ENCODE data around the gene ZNF778.
"Not testable (repeated sequence)": the region's sequence is repeated elsewhere in the genome, so short reads cannot be mapped to it uniquely, and the experiment has no call there.

The ZNF778 gene

DNA sequence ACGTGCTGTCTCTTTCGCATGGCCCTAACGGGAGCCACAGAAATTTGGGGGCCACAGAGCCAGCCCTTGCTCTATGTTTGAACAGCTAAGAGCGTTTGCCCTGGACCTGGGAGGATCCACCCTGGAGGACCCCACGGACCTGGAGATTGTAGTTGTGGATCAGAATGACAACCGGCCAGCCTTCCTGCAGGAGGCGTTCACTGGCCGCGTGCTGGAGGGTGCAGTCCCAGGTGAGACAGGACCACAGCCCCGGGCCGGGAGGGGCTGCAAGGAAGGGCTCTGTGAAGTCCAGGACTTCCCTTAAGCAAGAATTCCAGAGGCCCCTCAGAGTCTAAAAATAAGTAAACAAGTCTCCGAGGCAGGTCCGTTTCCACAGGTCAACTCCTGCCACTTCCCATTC is 34.0 kb upstream of the ZNF778 start:
- DNase-seq (ENCODE audit: low spot score): no peak

DNA sequence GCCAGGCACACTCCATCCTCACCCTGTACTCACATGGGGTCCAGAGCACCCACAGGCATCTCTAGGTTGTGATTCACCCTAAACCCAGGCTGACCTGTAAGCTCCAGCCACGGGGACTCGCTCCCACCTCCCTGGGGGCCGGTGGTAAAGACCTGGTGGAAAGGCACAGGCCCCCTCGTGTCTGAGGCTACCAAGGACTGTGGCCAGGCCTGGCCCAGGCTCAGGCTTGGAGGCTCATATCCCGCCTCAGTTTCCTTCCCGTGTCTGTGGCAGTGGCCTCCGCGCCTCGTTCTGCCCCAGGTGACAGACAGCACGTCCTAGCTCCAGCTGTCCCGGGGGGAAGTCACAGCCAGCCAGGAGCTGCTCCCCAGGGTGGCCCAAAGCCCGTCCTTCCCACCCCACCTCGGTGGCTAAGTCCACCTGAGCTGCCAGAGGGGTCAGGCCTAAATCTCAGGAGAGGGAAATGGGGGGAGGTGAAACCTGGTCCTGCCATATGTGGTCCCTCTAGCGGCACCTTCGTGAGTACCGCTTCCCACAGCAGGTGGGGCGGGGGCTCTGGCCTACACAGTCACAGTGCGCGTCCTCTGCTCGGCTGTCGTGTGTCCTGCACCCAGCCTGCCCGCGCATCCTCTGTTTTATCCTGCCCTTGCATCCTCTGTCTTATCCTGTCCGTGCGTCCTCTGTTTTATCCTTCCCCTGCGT is 33.4 kb upstream of the ZNF778 start:
- DNase-seq (ENCODE audit: low spot score): no peak

DNA sequence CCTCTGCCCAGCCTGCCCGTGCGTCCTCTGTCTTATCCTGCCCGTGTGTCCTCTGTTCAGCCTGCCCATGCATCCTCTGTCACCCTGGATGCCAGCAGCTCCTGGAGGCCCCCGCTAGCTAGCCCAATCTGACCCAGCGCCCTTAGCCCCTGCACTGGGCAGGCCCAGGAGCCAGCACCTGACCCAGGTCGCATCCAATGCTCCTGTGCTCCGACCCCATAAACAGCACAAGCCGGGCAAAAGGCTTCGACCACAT is 32.9 kb upstream of the ZNF778 start:
- DNase-seq (ENCODE audit: low spot score): no peak

DNA sequence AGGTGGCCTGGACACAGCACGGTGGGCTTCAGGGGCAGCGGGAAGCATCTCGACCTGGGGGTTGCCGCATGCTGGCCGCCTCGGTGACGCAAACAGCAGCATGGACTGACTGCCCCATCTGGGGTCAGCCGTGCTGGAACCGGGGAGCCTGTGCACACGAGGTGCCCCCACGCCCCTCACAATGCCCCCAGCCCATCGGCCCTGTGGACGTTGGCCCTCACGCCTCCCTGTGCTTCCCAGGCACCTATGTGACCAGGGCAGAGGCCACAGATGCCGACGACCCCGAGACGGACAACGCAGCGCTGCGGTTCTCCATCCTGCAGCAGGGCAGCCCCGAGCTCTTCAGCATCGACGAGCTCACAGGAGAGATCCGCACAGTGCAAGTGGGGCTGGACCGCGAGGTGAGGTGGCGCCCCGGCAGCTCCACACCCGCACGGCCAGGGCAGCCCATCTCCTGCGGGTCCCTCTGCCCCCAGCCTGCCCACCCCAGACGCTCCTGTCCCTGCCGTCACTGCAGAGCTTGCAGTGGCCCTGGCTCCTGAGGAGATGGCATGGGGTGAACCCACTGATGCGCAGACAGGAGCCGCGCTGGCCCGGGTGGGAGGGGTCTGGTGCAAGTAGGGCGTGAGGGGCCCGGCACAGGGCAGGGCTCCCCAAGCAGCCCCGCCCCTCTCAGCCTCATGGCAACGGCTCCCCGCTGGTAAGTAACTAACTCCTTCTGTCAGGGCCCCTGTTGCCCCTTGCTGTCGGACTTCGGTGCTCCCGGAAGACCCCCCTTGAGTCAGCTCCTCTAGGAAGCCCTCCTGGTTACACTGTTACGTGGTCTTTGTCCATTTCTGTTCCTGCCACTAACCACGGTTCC is 32.3 kb upstream of the ZNF778 start:
- no peak for DNase-seq (ENCODE audit: low spot score)

DNA sequence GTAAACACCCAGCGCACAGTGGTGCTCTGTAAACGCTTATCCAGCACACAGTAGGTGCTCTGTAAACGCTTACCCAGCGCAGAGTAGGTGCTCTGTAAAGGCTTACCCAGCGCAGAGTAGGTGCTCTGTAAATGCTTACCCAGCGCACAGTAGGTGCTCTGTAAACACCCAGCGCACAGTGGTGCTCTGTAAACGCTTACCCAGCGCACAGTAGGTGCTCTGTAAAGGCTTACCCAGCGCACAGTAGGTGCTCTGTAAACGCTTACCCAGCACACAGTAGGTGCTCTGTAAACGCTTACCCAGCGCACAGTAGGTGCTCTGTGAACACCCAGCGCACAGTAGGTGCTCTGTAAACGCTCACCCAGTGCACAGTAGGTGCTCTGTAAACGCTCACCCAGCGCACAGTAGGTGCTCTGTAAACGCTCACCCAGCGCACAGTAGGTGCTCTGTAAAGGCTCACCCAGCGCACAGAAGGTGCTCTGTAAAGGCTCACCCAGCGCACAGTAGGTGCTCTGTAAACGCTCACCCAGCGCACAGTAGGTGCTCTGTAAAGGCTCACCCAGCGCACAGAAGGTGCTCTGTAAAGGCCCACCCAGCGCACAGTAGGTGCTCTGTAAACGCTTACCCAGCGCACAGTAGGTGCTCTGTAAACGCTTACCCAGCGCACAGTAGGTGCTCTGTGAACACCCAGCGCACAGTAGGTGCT is 31.5 kb upstream of the ZNF778 start:
- not testable (repeated sequence) for DNase-seq (ENCODE audit: low spot score)

DNA sequence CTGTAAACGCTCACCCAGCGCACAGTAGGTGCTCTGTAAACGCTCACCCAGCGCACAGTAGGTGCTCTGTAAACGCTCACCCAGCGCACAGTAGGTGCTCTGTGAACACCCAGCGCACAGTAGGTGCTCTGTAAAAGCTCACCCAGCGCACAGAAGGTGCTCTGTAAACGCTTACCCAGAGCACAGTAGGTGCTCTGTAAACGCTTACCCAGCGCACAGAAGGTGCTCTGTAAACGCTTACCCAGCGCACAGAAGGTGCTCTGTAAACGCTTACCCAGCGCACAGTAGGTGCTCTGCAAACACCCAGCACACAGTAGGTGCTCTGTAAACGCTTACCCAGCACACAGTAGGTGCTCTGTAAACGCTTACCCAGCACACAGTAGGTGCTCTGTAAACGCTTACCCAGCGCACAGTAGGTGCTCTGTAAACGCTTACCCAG is 30.9 kb upstream of the ZNF778 start:
- not testable (repeated sequence) for DNase-seq (ENCODE audit: low spot score)

DNA sequence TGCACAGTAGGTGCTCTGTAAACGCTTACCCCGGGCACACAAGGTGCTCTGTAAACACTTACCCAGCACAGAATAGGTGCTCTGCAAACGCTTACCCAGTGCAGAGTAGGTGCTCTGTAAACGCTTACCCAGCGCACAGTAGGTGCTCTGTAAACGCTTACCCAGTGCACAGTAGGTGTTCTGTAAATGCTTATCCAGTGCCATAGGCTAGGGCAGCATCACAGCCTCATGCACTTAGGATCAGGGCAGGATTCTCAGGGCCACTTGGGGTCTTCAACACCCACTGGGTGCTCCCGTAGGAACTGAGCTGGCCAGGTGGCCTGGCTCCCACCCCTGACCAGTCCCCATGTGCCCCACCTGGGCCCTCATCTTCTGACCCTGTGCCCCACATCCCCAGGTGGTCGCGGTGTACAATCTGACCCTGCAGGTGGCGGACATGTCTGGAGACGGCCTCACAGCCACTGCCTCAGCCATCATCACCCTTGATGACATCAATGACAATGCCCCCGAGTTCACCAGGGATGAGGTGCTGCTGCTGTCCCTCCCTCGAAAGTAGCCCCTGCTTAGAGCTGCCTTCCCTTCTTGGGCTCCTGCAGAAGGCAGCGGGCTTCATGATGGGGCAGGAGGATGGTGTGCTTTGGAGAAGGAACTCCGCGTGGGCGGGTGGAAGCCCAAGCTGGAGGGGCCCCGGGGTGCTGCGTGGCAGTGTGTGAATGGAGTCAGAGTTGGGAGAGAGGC is 30.3 kb upstream of the ZNF778 start:
- no peak for DNase-seq (ENCODE audit: low spot score)

DNA sequence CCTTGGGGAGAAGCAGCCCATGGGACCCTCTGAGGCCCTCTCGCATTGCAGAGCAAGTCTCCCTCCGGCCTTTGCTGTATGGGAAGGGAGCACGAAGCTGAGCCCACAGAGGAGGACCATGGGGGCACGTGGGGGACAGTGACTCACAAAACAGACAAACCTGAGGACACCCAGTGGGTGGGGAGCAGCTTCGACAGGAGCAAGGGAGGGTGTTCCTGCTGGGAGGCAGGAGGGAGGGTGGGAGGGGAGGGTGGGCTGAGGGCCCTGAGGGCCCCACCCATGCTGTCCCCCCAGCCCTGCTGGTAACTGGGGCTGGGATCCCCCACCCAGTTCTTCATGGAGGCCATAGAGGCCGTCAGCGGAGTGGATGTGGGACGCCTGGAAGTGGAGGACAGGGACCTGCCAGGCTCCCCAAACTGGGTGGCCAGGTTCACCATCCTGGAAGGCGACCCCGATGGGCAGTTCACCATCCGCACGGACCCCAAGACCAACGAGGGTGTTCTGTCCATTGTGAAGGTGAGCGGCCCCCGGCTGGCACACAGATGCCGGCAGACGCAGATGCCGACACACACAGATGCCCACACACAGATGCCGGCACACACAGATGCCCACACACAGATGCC is 29.6 kb upstream of the ZNF778 start:
- DNase-seq (ENCODE audit: low spot score): no peak

DNA sequence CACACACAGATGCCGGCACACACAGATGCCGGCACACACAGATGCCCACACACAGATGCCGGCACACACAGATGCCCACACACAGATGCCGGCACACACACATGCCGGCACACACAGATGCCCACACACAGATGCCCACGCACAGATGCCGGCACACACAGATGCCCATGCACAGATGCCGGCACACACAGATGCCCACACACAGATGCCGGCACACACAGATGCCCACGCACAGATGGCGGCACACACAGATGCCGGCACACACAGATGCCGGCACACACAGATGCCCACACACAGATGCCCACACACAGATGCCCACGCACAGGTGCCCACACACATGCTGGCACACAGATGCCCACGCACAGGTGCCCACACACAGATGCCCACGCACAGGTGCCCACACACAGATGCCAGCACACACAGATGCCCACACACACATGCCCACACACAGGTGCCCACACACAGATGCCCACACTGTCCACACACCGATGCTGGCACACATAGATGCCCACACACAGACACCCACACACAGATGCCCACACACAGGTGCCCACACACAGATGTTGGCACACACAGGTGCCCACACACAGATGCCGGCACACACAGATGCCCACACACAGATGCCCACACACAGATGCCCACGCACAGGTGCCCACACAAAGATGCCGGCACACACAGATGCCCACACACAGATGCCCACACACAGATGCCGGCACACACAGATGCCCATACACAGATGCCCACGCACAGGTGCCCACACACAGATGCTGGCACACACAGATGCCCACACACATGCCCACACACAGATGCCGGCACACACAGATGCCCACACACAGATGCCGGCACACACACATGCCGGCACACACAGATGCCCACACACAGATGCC is 28.8 kb upstream of the ZNF778 start:
- DNase-seq (ENCODE audit: low spot score): not testable (repeated sequence)

DNA sequence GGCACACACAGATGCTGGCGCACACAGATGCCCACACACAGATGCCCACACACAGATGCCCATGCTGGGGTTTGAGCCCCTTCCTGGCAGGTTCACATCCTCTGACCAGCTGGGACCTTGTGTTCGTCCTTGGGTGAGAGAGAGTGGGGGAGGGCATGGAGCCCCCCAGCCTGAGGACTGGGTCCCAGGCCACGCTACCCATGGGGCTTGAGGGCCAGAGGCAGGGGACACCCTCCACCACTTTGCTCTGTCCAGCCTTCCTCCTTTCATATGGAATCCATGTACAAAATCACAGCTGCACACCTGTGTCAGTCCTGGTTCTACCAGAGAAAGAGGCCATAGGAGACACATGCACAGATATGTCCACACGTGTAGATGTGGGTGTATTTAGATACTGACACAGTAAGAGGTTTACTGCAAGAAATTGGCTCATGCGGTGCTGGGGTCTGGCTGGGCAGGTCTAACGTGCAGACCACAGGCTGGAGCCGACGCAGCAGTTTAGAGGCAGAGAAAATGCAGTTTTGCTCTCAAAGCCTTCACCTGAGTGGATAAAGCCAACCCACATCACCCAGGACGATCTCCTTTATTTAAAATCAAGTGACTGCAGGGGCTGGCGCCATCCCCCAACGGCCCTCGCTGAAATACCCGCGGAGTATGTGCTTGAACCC is 28.0 kb upstream of the ZNF778 start:
- no peak for DNase-seq (ENCODE audit: low spot score)

DNA sequence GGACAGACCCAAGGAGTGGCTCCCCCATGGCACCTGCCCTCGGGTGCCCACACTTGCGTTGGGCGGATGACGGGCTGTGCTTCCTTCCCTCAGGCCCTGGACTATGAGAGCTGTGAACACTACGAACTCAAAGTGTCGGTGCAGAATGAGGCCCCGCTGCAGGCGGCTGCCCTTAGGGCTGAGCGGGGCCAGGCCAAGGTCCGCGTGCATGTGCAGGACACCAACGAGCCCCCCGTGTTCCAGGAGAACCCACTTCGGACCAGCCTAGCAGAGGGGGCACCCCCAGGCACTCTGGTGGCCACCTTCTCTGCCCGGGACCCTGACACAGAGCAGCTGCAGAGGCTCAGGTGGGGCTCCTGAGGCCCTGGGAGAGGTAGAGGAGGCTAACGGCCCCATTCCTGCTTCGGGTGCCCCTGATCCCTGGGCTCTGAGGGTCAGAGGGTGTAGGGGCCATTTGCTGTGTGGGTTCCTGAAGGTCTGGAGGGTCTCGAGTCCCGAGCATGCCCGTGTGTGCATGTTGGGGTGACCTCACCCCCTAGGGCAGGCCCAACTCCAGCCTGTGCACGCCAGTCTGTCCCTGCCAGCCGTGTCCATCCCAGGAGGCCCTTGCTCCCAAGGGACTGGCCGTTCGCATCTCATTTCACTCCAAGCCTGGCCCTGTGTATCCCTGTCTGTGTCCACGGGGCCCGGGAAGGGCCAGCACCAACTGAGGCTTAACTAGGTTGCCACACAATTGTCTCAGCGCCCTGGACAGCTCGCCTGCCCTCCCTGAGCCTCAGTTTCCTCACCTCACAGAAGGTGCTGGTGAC is 27.1 kb upstream of the ZNF778 start:
- DNase-seq (ENCODE audit: low spot score): no peak

DNA sequence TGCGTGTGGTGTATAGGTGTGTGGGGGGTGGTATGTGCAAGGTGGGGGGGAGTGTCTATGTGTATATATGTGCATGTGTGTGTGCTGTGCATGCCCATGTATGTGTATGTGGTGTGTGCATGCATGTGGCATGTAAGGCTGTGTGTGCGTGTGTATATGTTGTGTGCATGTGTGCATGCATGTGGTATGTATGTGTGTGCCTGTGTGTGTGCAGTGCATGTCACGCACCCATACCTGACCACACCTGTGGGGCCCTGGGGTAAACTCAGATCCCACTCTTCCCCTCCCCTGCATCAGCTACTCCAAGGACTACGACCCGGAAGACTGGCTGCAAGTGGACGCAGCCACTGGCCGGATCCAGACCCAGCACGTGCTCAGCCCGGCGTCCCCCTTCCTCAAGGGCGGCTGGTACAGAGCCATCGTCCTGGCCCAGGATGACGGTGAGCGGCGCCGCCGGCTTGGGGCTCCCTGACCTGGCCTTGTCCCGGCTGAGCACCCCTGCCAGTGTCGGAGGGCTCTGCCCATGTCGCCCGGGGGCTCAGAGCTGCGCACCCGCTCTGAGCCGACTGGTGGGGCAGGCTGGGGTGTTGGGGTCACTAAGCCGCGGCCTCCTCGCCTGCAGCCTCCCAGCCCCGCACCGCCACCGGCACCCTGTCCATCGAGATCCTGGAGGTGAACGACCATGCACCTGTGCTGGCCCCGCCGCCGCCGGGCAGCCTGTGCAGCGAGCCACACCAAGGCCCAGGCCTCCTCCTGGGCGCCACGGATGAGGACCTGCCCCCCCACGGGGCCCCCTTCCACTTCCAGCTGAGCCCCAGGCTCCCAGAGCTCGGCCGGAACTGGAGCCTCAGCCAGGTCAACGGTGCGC is 26.2 kb upstream of the ZNF778 start:
- no peak for DNase-seq (ENCODE audit: low spot score)

DNA sequence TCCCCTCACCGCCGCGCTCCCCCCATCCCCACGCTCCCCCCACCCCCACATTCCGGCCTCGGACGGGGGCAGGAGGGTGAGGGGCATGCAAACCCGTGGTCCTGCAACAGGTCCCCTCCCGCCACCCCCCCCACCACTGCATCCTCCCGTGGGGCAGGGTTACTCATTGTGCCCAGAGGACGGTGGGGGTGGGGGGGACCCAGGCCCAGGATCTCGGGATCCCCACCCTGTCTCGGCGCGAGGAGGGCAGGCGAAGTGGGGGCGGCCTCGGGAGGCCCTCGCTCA is 25.7 kb upstream of the ZNF778 start:
- DNase-seq (ENCODE audit: low spot score): no peak

DNA sequence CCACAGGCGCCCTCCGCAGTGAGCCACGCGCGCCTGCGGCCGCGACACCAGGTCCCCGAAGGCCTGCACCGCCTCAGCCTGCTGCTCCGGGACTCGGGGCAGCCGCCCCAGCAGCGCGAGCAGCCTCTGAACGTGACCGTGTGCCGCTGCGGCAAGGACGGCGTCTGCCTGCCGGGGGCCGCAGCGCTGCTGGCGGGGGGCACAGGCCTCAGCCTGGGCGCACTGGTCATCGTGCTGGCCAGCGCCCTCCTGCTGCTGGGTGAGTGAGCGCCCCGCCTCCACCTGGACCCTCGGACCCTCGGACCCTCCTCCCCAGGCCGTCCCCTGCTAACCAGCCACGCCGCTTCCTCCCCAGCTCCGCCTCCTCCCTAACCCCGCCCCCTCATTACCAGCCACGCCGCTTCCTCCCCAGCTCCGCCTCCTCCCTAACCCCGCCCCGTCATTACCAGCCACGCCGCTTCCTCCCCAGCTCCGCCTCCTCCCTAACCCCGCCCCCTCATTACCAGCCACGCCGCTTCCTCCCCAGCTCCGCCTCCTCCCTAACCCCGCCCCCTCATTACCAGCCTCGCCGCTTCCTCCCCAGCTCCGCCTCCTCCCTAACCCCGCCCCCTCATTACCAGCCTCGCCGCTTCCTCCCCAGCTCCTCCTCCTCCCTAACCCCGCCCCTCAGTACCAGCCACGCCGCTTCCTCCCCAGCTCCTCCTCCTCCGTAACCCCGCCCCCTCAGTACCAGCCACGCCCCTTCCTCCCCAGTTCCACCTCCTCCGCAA is 25.1 kb upstream of the ZNF778 start:
- DNase-seq (ENCODE audit: low spot score): peak; percentile 83

DNA sequence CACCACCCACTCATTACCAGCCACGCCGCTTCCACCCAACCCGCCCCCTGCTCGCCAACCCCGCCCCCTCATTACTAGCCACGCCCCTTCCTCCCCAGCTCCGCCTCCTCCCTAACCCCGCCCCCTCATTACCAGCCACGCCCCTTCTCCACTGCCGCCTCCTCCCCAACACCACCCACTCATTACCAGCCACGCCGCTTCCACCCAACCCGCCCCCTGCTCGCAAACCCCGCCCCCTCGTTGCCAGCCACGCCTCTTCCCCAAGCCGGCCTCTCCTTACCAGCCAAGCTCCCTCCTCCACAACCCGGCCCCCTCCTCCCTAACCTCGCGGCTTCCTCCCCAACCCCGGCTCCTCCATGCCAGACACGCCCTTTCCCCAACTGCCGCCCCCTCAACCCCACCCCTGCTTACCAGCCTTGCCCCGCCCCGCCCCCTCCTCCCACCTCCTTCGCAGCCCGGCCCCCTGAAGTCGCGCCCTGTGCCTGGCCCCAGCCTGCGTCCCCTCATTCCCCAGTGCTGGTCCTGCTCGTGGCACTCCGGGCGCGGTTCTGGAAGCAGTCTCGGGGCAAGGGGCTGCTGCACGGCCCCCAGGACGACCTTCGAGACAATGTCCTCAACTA is 24.4 kb upstream of the ZNF778 start:
- DNase-seq (ENCODE audit: low spot score): peak; percentile 90

DNA sequence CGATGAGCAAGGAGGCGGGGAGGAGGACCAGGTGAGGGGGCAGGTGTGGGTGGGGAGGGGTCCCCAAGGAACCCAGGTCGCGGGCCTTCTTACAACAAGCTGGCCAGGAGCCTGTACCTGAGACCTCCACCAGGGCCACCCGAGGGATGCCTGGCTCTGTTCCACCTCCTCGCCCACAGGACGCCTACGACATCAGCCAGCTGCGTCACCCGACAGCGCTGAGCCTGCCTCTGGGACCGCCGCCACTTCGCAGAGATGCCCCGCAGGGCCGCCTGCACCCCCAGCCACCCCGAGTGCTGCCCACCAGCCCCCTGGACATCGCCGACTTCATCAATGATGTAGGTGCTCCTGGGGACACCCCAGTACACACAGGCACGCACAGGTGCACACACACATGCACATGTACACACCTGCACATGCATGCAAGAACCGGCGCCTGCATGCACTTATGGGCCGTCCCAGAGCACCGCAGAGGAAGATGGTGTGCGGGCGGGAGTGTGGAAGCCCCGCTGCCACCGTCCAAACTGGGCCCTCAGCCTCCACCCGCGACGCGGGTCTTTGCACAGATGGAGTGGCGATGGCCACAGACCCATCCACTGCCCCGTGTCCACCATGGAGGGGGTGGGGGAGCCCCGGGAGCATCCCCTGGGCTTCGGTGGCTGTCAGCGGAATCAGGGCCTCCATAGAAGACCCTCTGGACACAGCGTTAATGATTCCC is 23.8 kb upstream of the ZNF778 start:
- no peak for DNase-seq (ENCODE audit: low spot score)

All from iPS-NIHi11 (cell line).